ENCODE data around the gene GPR137. TPM values are rescaled to one million over a fixed set of nuclear protein-coding genes. Genes with fewer than 3 reads are reported as not detected.
A peak's percentile ranks its signal among the peaks of the same experiment; 100 is the strongest.

GPR137 gene
- polyA plus RNA-seq, 3 donors = 7.8 to 21.0 (median 9.3) TPM

- H3K27me3 Mint-ChIP-seq (ENCODE audit: low read depth in 3 of 3) = peaks cover 0 to 1% (median 0%) of the 10 kb centered on the region in 3 donors
Observed at GRCh38 chr11:64259533-64260067, 26.0 kb upstream of the GPR137 start.

GRCh38 chr11:64260147-64260708 is 25.4 kb upstream of the GPR137 start:
- Mint-ChIP-seq H3K4me3 (peak overlapping the region in 1 of 2 donors; percentile 54), H3K27ac (peak overlapping the region in 4 of 7 donors; percentile 10 to 66 (median 59)), H3K36me3 (peaks cover 63 to 89% of the 10 kb centered on the region in 2 donors), H3K9me3 (peaks cover 0 to 4% (median 0%) of the 10 kb centered on the region in 7 donors), H3K27me3 (ENCODE audit: low read depth in 3 of 3) (peaks cover 0 to 1% (median 0%) of the 10 kb centered on the region in 3 donors), H3K4me1 (no peaks in the 10 kb centered on the region)
- intact Hi-C loops (cut with micrococcal nuclease) = no loop called here
- Histone ChIP-seq H3K9me3 (replicated peaks in 1 of 2; ENCODE audit: control insufficient read depth in 1 of 2, insufficient read depth in 1 of 2, low read length in 2 of 2) (no peaks in the 10 kb centered on the region), H3K4me3 (replicated peaks in 1 of 3; ENCODE audit: low read depth in 2 of 3, low read length in 3 of 3) (no peak overlapping the region), H3K79me2 (ENCODE audit: insufficient read depth, low read length) (no peaks in the 10 kb centered on the region), H3K4me2 (replicated peaks; ENCODE audit: extremely low read depth, low read length, poor library complexity, severe bottlenecking) (no peak overlapping the region), H3K27ac (ENCODE audit: low read depth in 1 of 2, low read length in 2 of 2) (no peak overlapping the region), H3K4me1 (ENCODE audit: control insufficient read depth in 1 of 2, insufficient read depth in 2 of 2, low read length in 2 of 2) (no peaks in the 10 kb centered on the region), H3K27me3 (ENCODE audit: control insufficient read depth in 2 of 2, insufficient read depth in 2 of 2, low read length in 2 of 2) (no peaks in the 10 kb centered on the region), H4K20me1 (ENCODE audit: insufficient read depth, low read length) (peaks cover 7% of the 10 kb centered on the region), H3K36me3 (replicated peaks in 1 of 2; ENCODE audit: control insufficient read depth in 1 of 2, insufficient read depth in 2 of 2, low read length in 2 of 2) (peaks cover 91 to 95% of the 10 kb centered on the region in 2 donors), H3K9ac (ENCODE audit: insufficient read depth, low read length, poor library complexity, severe bottlenecking) (no peak overlapping the region), H2AFZ (ENCODE audit: insufficient read depth, low read depth, low read length, poor library complexity, severe bottlenecking) (no peak overlapping the region)
- no peak for DNase-seq
- no peak for TF ChIP-seq CTCF (IDR thresholded peaks at IDR 0.05)
- WGBS (ENCODE audit: insufficient coverage) = 100% methylated on average over 3 of the region's 6 CpGs

More at GRCh38 chr11:64259533-64260067, 26.0 kb upstream of the GPR137 start:
- H3K27ac Mint-ChIP-seq = peak overlapping the region in 4 of 7 donors; percentile 10 to 59 (median 17)
- Histone ChIP-seq H3K4me2 (replicated peaks; ENCODE audit: extremely low read depth, low read length, poor library complexity, severe bottlenecking) (no peak overlapping the region), H4K20me1 (ENCODE audit: insufficient read depth, low read length) (peaks cover 8% of the 10 kb centered on the region), H3K27ac (ENCODE audit: low read depth in 1 of 2, low read length in 2 of 2) (no peak overlapping the region), H3K9ac (ENCODE audit: insufficient read depth, low read length, poor library complexity, severe bottlenecking) (no peak overlapping the region), H3K27me3 (ENCODE audit: control insufficient read depth in 2 of 2, insufficient read depth in 2 of 2, low read length in 2 of 2) (no peaks in the 10 kb centered on the region), H3K36me3 (replicated peaks in 1 of 2; ENCODE audit: control insufficient read depth in 1 of 2, insufficient read depth in 2 of 2, low read length in 2 of 2) (peaks cover 92 to 96% of the 10 kb centered on the region in 2 donors), H3K4me1 (ENCODE audit: control insufficient read depth in 1 of 2, insufficient read depth in 2 of 2, low read length in 2 of 2) (no peaks in the 10 kb centered on the region), H2AFZ (ENCODE audit: insufficient read depth, low read depth, low read length, poor library complexity, severe bottlenecking) (no peak overlapping the region), H3K4me3 (replicated peaks in 1 of 3; ENCODE audit: low read depth in 2 of 3, low read length in 3 of 3) (no peak overlapping the region), H3K9me3 (replicated peaks in 1 of 2; ENCODE audit: control insufficient read depth in 1 of 2, insufficient read depth in 1 of 2, low read length in 2 of 2) (no peaks in the 10 kb centered on the region), H3K79me2 (ENCODE audit: insufficient read depth, low read length) (no peaks in the 10 kb centered on the region)
- peak in 1 of 3 donors; percentile 66 for DNase-seq
- peaks cover 68 to 93% of the 10 kb centered on the region in 2 donors for H3K36me3 Mint-ChIP-seq
- peak overlapping the region in 1 of 2 donors; percentile 54 for H3K4me3 Mint-ChIP-seq
- intact Hi-C loops (cut with micrococcal nuclease) = no loop called here
- H3K4me1 Mint-ChIP-seq = no peaks in the 10 kb centered on the region
- no peak for TF ChIP-seq CTCF (IDR thresholded peaks at IDR 0.05)
- 95% methylated on average over 2 of the region's 4 CpGs for WGBS (ENCODE audit: insufficient coverage)
- peaks cover 0 to 4% (median 0%) of the 10 kb centered on the region in 7 donors for H3K9me3 Mint-ChIP-seq
